Skeletal muscle tissue (tissue), 4 donors: ENCODE results near the gene RASA4B. TPM values are rescaled to one million over a fixed set of nuclear protein-coding genes. Genes with fewer than 3 reads are reported as not detected.
A peak's percentile ranks its signal among the peaks of the same experiment; 100 is the strongest.

Source experiments
- H3K27ac ChIP-seq: one replicate; pipeline ENCODE4 v1.7.0; 2013; ENCODE audit warnings: mild to moderate bottlenecking, low read depth, low read length, inconsistent platforms
- H3K27me3 ChIP-seq, 3 donors: one replicate each; pipeline ENCODE4 v1.7.0; 2013; ENCODE audit warnings: low read length in 3 of 3; ENCODE audit not compliant: control insufficient read depth in 3 of 3, insufficient read depth in 3 of 3
- H3K36me3 ChIP-seq, 3 donors: one replicate each; pipeline ENCODE4 v1.7.0; 2013; ENCODE audit warnings: low read length in 3 of 3; ENCODE audit not compliant: control insufficient read depth in 3 of 3, insufficient read depth in 3 of 3
- H3K4me1 ChIP-seq, 3 donors: one replicate each; pipeline ENCODE4 v1.7.0; 2013; ENCODE audit warnings: low read length in 3 of 3, mild to moderate bottlenecking in 3 of 3; ENCODE audit not compliant: control insufficient read depth in 3 of 3, insufficient read depth in 3 of 3
- H3K4me3 ChIP-seq, 3 donors: one replicate each; pipeline ENCODE4 v1.7.0; 2013; ENCODE audit warnings: low read length in 3 of 3
- H3K9ac ChIP-seq, 3 donors: one replicate each; pipeline ENCODE4 v1.7.0; 2013; ENCODE audit warnings: low read length in 3 of 3, mild to moderate bottlenecking in 3 of 3, moderate library complexity in 2 of 3, low read depth in 1 of 3
- H3K9me3 ChIP-seq, 3 donors: one replicate each; pipeline ENCODE4 v1.7.0; 2013; ENCODE audit warnings: low read length in 3 of 3; ENCODE audit not compliant: control insufficient read depth in 3 of 3
- total RNA-seq: library from RNA; depleted of rRNA; stranded (reverse); fragments of >200 nt; gene quantifications from one replicate; pipeline ENCODE4 v1.2.3, GENCODE V29; 2014
- donor health status: Osteomylitis.

The RASA4B gene
- total RNA-seq, 1 donor from 2014 or later: 2.6 TPM

DNA sequence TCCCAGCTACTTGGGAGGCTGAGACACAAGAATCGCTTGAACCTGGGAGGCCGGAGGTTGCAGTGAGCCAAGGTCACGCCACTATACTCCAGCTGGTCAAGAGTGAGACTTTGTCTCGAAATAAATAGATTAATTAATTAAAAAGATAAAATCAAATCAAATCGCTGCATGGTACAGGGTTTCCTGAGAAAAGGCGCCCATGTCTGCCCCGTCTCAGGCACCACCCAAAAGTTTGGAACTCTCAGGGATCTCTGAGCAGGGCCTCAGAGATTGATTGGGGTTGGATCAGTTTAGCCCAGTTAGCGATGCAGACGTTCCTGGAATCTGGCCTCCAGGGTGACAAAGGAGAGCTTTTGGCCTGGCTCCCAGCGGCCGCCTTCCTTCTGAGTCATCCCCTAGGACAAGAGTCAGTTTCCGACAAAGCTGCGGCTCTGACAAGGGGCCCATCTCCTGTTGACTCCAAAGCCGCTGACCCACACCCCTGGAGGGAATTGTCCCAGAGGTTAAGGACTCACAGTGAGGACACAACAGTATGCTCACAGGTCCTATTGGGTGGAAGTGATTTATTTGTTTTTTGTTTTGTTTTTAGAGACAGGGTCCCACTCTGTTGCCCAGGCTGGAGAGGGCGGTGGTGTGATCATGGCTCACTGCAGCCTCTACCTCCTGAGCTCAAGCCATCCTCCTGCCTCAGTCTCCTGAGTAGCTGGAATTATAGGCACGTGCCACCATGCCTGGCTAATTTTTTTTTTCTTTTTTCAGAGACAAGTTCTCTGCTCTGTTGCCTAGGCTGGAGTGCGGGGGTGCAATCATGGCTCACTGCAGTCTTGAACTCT is 77.4 kb downstream of the RASA4B start:
- Histone ChIP-seq H3K9me3 (no peaks in the 10 kb centered on the region), H3K36me3 (no peaks in the 10 kb centered on the region), H3K27me3 (no peaks in the 10 kb centered on the region), H3K27ac (no peak overlapping the region), H3K9ac (peak overlapping the region; percentile 11 to 45 (median 43)), H3K4me3 (peak overlapping the region in 1 of 3 donors; percentile 13), H3K4me1 (peaks cover 8 to 11% (median 8%) of the 10 kb centered on the region in 3 donors)

GRCh38 chr7:102436118-102436517 is 81.5 kb downstream of the RASA4B start:
- Histone ChIP-seq H3K4me3 (no peak overlapping the region), H3K9ac (no peak overlapping the region), H3K27me3 (no peaks in the 10 kb centered on the region), H3K36me3 (no peaks in the 10 kb centered on the region), H3K27ac (no peak overlapping the region), H3K9me3 (no peaks in the 10 kb centered on the region), H3K4me1 (peaks cover 17 to 32% (median 29%) of the 10 kb centered on the region in 3 donors)

DNA sequence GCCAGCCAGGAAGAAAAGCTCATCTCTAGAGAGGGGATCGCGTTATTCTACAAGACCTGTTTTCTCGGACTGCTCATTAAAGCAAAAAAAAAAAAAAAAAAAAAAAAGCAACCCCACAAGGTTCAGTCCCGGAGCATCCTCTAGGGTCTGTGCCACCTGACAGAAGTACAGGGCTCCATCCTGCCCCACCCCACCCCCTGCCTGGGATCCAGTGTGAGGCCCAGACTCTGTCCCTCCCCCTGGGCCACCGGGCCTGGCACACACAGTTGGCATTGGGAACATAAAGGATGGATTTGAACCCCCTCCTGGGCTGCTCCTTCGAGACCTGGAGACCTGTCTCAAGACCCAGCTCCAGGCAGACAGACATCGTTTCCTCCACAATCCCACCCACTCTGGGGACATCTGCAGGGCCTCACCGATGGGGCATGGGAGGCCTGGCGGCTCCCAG is 83.5 kb downstream of the RASA4B start:
- no peaks in the 10 kb centered on the region for H3K27me3 ChIP-seq
- peaks cover 9 to 23% (median 18%) of the 10 kb centered on the region in 3 donors for H3K4me1 ChIP-seq
- H3K4me3 ChIP-seq: peak overlapping the region; percentile 66 to 69 (median 66)
- H3K9ac ChIP-seq: peak overlapping the region in 2 of 3 donors; percentile 40 to 66
- no peaks in the 10 kb centered on the region for H3K36me3 ChIP-seq
- no peak overlapping the region for H3K27ac ChIP-seq
- no peaks in the 10 kb centered on the region for H3K9me3 ChIP-seq

DNA sequence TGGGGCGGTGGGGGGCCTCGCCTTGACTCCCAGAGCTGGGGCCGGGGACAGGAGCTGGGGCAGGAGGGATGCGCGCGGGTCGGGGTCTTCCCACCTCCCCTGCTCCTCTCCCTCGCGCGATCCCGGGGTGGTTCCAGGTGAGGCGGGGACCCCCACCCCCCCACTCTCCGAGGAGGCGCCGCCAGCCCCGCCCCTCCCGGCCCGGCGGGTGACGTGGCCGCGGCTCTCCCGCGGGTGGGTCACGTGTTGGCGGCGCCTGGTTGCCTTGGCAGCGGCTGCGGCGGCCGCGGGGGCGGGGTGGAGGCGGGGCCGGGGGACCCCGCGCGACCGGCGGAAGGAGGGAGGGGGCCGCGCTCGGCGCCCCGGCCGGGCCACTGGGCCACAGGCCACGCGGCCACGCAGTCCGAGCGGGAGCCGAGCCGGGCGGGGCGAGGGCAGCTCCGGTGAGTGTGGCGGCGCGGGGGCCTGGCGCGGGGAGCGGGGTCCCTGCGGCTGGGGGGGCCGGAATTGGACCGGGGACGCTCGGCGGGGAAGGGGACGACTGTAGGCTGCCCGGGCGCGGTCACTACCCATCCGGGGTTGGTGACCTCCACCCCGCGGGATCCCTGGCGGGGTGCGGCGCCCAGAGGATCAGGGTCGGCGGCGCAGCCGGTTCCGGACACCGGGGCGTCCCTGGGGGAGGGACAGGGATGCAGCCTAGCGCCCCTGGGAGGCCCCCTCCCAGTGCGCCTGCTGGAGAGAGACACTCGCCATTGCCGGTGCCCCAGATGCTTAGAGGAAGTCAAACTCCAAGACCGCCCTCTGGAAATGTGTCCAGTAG is 84.1 kb downstream of the RASA4B start, which contains the start of gene ORAI2:
Gene ORAI2 (plus strand): TSS at position 357 of the 820 bp plus-strand sequence. CDS start 5,382 bp downstream, outside the sequence.
- no peaks in the 10 kb centered on the region for H3K36me3 ChIP-seq
- no peaks in the 10 kb centered on the region for H3K27me3 ChIP-seq
- peak within 1 kb of the TSS; percentile 66 to 69 (median 66) for H3K4me3 ChIP-seq
- H3K9me3 ChIP-seq: no peaks in the 10 kb centered on the region
- H3K27ac ChIP-seq: no peak within 1 kb of the TSS
- H3K4me1 ChIP-seq: peaks cover 9 to 23% (median 18%) of the 10 kb centered on the region in 3 donors
- H3K9ac ChIP-seq: peak within 1 kb of the TSS in 2 of 3 donors; percentile 40 to 66

Other genes with a start within 250 kb of the RASA4B start
- gene SH2B2, start 230.9 kb downstream of the RASA4B start, total RNA-seq: 5.7 TPM
- not detected for gene SPDYE6, start 161.3 kb downstream of the RASA4B start, total RNA-seq
- 9.4 TPM for gene PRKRIP1, start 121.4 kb downstream of the RASA4B start, total RNA-seq
- 3.1 TPM for gene ORAI2, start 84.2 kb downstream of the RASA4B start, total RNA-seq
- gene ALKBH4, start 52.9 kb downstream of the RASA4B start, total RNA-seq: 10.4 TPM
- gene LRWD1, start 52.8 kb downstream of the RASA4B start, total RNA-seq: 12.5 TPM
- gene POLR2J, start 38.9 kb downstream of the RASA4B start, total RNA-seq: 19.8 TPM
- gene UPK3BL2, start 25.9 kb upstream of the RASA4B start, total RNA-seq: 2.6 TPM
- gene SPDYE2, start 33.4 kb upstream of the RASA4B start, total RNA-seq: not detected
- gene POLR2J3, start 54.8 kb upstream of the RASA4B start, total RNA-seq: 20.4 TPM
- 17.2 TPM for gene RASA4, start 99.0 kb upstream of the RASA4B start, total RNA-seq
- gene UPK3BL1, start 125.0 kb upstream of the RASA4B start, total RNA-seq: 7.3 TPM
- not detected for gene SPDYE2B, start 132.5 kb upstream of the RASA4B start, total RNA-seq
- gene POLR2J2, start 153.9 kb upstream of the RASA4B start, total RNA-seq: 2.1 TPM
- gene FAM185A, start 231.2 kb upstream of the RASA4B start, total RNA-seq: 17.7 TPM